CD4-positive, alpha-beta T cell treated with Interferon alpha-2 for 1 hour (primary cell): Measurements from ENCODE around the gene BFSP1.

Experiments
- DNase-seq, 2 donors: peaks; one replicate each; pipeline ENCODE4 v3.0.0-alpha.2; 2020 to 2022

Gene BFSP1

DNA sequence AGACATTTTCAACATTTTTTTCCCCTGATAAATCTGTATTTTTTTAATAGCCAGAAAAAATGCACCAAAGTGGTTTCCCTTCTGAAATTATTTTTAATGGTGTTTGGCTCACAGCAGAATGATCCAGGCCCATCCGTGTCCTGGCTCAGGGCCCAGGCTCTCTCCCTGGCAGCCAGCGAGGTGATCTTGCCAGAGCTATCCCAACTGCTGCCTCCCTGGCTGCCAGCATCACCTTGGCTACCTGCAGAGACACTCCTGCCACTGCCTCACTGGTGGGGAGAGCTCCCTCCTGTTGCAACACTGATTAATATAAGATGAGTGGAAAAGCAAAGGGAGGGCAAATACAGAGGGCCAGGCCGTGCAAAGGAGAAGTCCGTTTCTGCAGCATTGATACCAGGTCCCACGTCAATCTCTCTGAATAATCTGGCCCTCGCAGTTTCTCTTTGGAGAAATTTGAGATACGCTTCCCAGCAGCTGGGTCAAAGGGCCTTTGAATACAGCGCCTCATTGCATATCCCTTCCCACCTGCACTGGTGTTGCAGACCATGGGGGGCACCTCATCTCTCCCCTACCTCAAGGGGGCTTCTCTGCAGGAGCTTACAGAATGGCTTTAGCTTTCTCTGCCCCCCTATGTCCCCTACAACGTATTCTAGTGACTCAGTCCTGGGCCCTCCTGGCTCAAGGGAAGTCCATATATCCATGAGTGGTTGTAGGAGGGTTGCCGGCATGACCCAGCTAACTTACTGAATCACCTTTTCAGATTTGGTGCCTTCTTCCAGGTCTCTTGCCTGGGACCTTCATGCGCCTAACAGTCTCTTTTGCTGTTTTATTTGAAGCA lies 25.9 kb upstream of the BFSP1 start:
- no peak for DNase-seq

DNA sequence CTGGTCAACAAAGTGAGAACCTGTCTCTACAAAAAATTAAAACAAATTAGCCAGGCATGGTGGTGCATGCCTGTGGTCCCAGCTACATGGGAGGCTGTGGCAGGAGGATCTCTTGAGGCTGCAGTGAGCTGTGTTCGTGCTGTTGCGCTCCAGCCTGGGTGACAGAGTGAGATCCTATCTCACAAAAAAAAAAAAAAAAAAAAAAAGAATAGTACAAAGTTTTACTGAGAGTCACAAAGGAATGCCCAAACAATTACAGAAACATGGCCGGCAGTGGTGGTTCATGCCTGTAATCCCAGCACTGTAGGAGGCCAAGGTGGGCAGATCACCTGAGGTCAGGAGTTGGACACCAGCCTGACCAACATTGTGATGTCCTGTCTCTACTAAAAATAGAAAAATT lies 23.9 kb upstream of the BFSP1 start:
- no peak for DNase-seq

DNA sequence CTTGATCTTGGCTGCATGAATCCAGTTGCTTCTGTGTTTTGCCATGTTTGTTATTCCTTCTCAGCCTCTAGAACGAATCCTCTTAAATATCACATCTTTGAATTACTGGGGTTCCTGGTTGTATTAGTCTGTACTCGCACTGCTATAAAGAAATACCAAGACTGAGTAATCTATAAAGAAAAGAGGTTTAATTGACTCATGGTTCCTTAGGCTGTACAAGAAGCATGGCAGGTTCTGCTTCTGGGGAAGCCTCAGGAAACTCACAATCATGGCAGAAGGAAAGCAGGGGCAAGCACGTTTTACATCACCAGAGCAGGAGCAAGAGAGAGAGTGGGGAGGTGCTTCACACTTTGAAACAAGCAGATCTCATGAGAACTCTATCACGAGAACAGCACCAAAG lies 18.0 kb upstream of the BFSP1 start:
- DNase-seq, result no peak

DNA sequence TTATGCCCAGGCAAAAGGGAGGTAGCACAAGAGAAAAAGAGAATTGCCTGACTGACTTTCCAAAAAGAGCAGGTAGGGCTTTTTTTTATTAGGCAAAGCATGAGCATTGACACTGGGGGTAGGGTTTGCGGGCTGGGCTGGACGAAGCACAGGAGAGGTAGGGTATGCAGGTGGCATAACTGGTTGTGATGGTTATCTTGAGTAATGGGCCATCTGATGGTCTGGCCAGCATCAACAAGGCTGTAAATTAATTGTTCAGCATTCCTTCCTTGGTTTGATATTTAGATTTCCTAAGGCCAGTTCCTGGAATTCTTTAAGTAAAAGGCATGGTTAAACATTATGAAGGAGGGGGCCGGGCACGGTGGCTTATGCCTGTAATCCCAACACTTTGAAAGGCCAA lies 13.9 kb upstream of the BFSP1 start:
- DNase-seq, result no peak

DNA sequence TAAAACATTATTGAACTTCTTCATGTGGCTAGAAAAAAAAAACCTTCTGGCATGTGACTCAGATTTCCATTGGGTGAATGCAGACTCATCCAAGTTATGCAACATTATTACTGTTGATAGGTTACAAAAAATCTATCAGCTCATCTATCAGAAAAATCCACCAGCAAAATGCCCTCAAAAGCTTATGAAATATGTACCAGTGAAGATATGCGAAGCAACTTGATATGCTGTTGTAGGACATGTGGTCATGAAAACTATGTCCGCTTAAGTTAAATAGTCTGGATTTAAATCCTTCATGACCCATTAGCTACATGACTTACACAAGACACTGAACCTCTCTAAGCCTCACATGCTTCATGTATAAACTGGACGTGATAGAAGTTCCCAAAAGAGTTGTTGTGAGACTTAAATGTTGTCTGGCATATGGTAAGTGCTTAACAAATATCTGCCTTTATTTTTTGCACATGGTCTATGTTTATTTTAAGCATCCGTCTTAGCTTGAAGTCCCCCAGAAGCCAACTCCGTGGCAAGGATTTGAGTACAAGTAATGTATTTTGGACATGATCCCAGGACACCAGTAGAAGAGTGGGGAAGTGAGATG lies 12.5 kb upstream of the BFSP1 start:
- no peak for DNase-seq

DNA sequence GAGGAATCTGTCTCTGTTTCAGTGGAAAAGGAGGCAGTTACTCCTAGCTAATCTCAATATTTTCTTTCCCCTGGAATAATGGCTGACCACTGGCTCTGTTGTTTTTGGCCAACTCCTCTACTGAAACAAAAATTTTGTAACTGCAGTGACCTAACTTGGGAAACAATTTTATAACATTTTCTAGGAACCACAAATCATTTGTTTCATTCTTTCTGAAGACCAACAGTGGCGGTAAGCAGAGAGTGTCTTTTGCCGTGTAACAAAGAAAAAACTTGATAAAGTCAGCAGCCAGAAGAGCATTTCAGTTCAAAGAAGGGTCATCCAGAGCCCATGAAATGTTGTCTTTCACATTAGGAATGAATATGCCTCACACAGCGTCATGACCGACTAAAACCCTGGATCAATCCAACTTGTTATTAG lies 11.8 kb upstream of the BFSP1 start:
- no peak for DNase-seq

DNA sequence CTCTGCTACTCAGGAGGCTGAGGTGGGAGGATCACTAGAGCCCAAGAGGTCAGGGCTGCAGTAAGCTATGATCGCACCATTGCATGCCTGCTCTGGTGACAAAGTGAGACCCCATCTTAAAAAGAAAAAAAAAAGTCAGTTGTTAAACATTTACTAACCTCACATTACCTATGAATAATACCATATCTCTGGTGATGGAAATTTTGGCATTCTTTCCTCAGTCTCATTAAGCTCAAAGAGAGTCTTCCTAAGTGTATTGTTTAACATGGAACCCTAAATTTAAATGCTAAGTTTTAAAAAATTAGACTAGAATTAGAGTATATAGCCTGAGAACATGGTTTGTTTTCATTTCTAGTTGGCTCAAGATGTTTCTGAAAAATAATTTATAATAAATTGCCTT lies 11.3 kb upstream of the BFSP1 start:
- no peak for DNase-seq

DNA sequence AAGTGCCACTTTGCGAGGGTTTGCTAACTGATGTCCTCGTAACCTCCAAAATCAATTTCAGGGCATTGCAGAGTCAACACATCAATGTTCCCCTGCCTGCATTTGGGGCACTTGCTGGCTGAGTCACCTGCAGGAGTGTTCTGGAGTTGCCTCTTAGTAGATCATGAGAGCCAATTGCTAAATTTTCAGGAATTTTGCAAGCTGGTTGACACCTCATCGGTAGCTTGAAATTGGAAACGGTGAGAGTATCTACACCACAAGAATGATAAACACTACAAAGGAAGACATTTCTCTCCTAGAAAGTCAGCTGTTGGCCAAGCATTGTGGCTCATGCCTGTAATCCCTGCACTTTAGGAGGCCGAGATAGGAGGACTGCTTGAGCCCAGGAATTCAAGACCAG lies 10.8 kb upstream of the BFSP1 start:
- no peak for DNase-seq

DNA sequence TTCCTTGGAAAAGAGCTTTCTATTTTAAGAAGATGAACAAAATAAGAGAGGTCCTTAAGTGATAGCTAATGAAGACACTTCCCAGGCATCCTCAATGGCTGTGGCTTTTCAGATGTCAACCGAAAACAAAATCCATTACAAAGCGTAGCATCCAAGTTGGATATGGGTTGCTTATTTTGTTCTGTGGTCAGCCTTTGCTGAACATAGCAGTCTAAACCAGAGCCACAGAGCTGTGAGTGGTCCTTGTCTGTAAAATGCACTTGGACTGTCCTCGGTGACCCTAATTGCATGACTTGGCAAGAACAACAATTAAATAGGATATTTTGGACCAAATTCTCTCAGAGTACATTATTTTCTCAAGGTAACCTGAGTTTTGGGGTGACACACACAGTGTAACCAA lies 10.4 kb upstream of the BFSP1 start:
- DNase-seq, result no peak

DNA sequence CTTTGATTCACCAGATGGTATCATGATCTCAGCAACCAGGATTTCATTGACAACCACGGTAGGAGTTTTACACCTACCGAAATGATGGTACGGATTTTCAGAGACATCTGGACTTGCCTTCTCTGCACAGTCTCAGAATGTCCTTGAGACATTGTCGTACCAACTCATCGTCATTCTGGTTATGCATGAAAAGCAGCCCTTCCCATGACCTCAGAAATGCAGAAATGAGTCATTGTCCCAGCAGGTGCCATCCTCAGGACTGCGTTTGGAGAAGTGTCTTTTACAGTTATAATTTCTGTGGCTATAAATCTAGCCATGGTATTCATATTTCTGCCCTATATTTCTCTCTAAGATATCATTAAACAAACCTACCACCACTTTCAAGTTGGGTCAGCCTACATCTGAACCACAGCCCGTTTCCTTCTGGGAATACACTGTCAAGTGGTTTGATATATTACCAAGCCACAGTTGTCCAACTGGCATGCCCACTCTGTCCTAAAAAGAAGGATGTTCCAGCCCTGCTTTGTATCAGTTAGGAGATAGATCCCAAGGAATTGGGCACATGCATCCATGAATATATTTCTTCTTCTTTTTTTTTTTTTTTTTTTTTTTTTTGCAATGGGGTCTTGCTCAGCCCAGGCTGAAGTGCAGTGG lies 7.5 kb upstream of the BFSP1 start:
- DNase-seq, result no peak

DNA sequence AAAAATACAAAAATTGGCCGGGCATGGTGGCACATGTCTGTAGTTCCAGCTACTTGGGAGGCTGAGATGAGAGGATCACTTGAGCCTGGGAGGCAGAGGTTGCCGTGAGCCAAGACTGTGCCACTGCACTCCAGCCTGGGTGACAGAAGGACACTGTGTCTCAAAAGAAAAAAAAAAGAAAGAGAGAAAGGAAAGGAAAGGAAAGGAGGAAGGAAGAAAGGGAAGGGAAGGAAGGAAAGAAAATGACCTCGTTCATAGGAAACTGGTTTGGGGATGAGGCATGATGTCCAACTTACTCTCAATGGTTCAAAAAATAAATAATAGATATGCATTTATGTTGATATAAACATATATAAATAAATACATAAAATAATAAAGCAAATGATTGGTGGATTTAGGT lies 6.8 kb upstream of the BFSP1 start:
- DNase-seq, result no peak

DNA sequence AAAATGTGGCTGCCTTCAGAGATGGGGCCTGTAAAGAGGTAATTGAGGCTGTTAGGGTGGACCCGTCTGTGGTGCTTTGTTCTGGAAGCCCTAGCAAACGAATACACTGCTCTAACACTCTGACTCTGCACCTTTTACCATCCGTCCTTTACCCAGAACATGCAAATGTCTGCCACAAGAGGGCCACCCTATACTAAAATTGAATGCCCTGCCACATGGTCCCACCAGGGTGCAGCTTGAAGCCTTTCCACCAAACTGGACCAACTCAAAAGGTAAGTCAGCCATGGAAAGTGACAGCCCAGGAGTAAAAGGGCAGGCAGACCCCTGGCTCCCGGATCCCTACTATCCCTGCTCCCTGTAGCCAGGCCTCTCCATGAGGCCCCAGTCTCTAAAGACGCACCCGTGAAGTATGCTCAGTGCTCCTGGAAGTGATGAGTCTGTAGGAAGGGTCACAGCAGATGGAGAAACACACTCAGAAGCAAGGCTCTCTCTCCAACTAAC lies 5.8 kb upstream of the BFSP1 start:
- DNase-seq, result peak; percentile 67 to 81

DNA sequence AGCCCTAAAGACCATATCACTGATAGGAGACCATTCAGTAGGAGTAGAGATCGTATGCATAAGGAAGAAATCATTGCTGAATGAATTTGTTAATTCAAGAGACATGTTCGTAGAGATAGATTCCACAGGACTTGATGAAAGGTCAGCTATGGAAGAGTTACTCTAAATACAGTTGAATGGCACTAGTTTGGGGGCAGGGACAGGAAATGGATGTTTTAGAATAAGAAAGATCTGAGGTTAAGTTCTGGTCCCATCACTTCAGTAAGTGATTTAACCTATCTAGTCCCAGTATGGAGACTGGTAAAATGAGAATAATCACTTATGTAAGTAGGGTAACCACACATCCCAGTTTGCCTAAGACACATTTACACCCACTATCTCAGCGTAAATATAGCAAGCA lies 2.9 kb upstream of the BFSP1 start:
- no peak for DNase-seq

DNA sequence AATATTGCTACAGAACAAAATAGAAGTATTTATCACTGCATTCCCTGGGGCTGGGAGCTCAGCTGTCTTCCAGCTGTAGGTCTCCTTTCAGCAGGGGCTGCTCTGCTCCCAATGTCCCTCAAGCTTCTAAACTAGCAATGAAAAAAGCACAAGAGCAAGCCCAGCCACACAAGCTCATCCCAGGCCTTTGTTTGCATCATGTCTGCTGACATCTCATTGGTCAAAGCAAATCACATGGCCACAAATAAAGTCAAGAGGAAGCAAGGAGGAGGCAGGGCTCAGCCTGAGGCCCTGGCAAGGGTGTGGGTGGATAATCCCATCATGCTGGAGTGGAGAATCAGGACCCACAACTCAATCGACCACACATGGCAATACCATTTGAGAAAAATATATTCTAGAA lies 2.2 kb upstream of the BFSP1 start:
- DNase-seq, result peak in 1 of 2 donors; percentile 34

DNA sequence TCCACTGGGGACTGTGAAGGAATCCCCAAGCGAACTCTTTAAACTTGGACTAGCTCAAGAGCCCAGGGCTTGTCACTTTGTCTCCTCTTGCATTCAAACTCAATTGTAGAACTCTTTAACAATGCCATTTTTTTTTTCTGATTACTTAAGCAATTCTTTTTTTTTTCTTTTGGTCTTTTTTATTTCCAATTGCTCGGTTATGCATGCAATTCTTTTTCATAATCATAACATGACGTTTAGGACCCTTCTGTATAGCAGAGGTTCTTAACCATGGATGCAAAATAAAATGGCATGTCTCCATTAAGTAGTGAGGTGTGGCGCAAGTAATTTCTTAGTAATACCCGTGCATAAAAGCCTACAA lies 466 bp upstream of the BFSP1 start:
- DNase-seq, result no peak

DNA sequence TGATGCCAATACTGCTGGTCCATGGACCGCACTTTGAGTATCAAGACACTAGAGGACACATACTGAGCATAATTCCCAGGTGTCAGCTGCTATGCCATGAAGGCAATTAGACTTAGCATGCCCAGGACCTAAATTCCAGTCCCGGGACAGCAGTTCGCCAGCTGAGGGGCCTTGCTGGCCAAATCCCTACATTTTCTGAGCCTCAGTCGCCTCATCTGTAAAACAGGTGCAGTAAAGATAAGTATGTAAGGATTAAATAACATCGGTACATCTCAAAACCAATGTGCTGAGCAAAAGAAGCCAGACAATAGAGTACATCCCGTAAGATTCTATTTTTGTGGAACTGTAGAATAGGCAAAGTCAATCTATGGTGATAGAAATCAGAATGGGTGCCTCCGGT lies 1.0 kb downstream of the BFSP1 start:
- DNase-seq, result no peak

DNA sequence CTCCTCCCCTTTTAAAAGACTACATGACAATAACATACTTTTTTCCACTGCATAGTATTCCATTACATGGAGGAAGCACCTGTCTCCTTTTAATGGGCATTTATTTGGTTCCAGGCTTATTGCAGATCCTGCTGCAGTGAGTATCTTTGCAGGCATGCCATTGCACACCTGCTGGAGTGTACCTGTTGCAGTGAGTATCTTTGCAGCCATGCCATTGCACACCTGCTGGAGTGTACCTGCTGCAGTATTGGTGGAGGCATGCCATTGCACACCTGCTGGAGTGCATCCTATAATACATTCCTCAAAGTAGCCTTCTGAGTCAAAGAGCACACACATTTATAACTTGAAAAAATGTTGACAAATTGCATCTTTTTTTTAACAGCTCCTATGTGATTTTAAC lies 1.6 kb downstream of the BFSP1 start:
- no peak for DNase-seq

DNA sequence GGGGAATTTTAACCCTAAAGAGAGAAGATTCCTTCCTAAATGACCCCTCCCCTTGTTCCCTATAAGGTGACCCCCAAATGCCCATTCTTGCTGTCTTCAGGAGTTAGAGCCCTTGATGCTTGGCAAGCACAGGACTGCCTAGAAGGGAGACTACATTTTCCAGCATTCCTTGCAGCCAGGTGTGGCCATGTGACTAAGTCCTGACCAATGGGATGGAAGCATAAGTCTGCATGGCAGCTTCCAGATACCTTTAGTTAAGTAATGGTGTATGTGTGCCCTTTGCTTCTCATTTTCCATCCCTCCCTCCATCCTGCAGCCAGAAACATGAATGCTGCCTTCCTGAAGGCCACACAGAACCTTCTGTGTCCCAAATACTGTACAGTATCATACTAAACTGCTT lies 5.5 kb downstream of the BFSP1 start:
- peak in 1 of 2 donors; percentile 48 for DNase-seq

DNA sequence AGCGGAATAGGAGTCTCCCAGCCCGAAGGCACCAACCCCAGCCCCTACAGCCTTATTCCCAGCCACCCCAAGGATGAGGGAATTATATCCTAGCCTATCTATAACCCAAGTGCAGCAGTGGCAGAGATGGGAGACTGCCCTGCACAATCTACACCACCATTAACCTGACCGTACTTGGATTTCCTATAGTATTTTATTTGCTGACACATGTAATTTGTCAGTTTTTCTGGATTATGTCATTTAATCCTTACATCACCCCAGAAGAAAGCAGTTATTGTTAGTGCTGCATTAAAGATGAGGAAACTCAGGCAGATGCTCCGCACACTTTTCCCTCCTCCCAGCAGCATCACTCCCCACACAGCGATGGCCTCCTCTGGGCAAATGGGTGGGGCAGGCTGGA lies 6.0 kb downstream of the BFSP1 start:
- no peak for DNase-seq

DNA sequence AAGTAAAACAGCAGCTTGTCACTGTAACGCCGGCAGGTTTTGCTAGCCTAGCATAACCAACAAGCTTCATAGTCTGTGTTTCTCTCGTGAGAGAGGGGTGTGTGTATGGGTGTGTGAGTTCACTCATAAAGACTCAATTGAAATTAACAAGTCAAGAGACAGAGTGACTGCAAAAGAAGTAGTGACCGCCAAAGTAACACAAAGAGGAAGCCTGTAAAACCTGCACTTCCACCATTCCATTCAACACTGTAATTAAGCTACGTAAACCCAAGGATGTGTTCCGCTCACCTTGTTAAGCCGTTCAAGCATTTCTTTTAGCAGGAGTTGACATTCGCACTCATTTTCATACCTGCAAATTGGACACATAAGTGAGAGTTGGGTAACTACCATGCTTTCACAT lies 6.6 kb downstream of the BFSP1 start:
- no peak for DNase-seq

DNA sequence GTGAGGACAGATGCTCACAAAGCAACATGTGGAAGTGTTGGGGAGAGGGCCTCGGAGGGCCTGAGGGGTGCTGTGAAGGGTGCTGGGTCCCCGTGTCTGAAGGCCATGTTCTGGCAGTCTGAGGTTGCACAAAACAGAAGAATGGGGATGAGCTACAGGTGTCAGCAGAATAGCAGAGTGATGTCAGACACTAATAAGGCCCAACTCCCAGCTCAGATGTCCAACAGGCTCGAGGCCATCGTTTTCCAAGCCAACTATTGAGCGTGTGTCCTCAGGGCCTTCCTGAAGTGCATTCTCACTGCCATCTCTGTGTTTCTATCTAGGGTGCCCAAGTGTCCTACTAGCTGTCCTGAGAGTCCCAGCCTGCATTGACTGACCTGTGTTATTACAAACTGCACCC lies 7.9 kb downstream of the BFSP1 start:
- no peak for DNase-seq

DNA sequence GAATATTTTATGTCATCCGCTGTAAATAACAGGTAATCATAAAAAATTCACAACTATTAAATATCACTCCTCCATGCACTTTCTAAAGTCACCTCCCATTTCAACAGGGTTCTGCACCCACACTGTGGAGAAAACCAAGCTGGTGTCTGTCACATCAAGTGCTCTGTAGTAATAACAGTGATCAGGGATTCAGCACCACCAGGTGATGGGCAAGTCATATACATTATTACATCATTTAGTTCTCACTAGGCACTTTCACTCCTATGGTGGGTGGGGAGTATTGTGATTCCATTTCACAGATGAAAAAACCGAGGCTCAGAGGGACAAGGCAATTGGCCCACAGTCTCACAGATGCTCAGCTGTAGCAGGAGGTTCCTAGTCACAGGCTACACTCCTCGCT lies 8.7 kb downstream of the BFSP1 start:
- no peak for DNase-seq

DNA sequence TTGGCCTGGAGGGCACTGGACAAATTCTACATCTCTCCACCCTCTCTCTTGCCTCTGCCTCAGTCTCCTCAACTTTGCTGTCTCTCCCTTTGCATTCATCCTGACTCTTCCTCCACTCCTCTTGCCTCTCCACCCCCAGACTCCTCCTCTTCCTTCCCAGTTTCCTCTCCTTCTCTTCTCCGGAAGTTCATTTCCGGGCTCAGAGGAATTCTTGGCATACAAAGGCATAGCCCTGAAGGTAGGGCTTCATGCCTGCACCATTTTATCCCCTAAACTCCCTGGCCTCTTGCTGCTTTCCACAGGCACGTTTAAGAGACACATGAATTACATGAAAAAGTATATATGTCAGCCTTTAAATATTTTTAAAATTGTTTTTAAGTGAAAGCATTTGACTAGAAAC lies 10.6 kb downstream of the BFSP1 start:
- DNase-seq, result no peak

DNA sequence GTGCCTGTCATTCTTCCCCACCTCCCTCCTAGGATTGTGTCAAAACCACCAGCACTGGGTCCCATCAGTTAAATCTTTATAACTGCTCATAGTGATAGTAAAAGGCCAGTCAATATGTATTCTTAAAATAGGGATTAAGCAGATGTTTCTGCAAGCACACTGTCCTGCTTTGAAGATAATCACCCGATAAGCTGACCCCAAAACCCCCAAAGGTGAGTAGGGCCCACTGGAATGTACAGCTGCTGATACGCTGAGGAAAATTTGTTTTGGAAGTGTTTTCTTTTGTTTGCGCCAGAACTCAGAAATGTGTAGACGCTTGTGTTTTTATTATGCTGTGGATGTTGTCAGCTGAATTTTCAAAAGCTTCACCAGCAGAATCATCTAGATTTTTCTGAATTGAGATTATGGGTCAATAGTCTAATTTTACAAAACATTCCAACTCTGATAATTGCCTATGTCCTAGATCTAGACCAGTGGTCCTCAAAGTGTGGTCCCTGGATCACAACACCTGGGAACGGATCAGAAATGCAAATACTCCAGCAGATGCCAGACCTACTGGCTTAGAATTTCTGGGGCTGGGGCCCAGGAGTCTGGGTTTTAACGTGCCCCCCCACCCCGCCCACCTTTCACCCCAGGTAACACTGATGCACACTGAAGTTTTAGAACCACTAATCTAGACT lies 11.4 kb downstream of the BFSP1 start:
- no peak for DNase-seq
